Activated gamma-delta T cell treated with Interleukin-2 at 50 U/mL for 16 hours (primary cell): Measurements from ENCODE around the gene POLR1A.
A peak's percentile ranks its signal among the peaks of the same experiment; 100 is the strongest.

Experiments
- DNase-seq: peaks from one replicate; pipeline ENCODE4 v3.0.0-alpha.2; 2020

POLR1A gene

GRCh38 chr2:86094229-86094628 lies 11.5 kb downstream of the POLR1A start:
- DNase-seq: no peak

DNA sequence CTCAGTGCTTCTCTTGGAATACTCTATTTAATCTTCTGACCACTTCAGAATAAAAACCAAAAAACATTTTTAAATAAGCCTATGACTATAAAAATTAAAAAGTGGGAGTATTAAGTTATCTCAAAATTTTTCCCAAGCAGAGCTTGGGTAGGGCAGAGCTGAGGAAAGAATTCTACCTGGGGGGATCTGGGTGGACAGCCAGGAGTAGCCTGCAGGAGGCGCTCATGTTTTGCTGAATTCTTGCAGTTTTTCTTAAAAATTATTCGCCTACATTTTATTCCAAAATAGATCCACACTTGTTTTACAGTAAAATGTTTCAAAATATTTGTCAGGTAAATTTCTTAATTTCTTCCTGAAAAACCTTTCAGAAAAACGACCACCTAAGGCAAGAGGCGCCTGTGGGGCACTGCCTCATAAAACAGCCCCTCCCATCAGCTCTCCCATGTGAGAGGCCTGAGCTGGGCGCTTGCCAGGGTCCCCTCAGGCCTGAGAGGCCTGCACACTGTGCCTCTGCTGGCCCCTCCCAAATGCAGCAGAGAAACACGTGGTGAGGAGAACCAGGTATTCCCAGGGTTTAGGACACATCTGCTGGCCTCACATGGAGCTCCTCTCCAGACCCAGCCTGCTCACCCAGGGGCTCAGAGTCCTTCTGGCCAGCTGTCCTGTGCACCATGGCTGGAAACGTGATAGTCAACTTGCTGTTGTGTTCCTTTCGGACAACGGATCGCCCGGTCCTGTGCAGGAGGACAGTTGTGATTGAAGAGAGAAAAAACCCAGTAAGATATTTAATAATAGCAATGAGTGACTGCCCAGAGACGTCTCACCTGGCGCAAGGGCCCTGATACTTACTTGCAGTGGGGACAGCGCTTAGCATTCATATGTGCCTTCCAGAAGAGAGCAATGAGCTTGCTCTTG lies 17.5 kb downstream of the POLR1A start:
- no peak for DNase-seq

- no peak for DNase-seq
Measured at GRCh38 chr2:86082756-86083155, 22.9 kb downstream of the POLR1A start.

GRCh38 chr2:86081724-86082123 lies 24.0 kb downstream of the POLR1A start:
- DNase-seq: no peak

- DNase-seq: peak; percentile 83
Measured at GRCh38 chr2:86079981-86080911, 25.4 kb downstream of the POLR1A start.

DNA sequence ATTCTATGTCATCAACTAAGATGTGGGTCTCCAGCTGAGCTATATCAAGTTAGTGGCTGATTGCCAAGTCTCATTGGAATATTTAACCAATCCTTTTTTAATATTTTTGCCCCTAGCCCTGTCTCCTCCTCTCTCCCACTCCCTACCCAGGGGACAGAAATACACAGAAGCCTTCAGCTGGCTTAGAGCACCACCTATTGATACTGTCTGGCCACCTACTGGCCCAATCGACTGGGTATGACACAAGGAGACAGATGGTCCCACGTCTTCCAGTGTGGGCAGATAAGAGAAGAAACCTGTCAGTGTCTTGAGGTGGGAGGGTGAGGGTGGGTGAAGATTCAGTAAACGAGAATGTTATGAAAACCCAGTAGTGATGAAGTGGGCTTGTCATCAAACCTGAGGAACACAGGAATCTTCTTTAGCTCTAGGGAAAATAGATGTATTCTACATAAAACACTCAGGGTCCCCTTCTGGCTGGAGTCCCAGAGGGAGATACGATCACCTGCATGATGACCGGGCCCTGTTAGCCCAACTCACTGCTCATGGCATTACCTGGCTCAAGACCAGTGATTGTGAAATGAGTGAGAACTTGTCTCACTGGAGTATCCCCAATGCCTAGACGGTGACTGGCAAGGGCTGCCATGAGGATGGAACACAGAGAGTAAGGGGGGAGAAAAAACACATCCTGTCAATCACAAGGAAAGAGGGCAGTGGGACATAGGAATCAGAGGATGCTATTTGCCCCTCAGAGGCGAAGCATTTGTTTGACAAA lies 26.7 kb downstream of the POLR1A start:
- peak; percentile 28 for DNase-seq

DNA sequence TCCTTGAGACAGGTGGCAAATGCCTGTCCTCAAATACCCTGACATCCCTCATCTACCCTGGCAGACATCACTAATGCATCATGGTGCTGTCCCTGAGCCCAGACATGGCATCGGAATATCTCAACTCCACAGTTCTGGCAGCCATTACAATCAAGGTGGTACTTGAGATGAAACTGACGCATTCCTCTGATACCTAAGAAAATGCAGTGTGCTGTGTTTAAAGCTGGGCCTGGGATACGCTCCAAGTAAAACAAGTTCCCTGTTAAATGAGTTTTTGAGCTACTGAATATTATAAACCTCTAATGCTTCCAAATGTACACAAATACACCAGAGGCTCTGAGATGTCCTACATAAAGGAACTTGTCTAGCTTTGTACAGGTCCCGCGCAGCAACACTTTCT lies 29.8 kb downstream of the POLR1A start:
- no peak for DNase-seq

DNA sequence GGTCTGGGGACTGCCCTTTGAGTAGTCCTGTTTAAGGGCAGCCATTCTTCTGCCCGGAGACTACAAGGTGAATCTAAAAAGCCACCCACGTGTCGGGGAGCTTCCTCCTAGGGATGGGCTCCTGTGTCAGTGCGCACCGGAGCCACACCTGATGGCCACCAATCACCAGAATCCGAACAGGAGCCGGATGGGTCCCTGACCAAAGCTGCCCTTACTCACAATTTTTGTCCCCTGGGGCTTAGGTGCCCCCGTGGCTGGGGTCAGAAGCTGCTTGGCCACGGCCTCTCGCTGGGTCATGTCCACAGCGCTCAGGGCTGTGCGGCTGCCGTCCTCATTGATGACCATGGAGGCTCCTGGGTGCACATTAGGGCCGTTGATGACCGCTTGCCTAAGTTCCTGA lies 30.9 kb downstream of the POLR1A start:
- DNase-seq: no peak

GRCh38 chr2:86074256-86074655 lies 31.4 kb downstream of the POLR1A start:
- DNase-seq: no peak

GRCh38 chr2:86073225-86073624 lies 32.5 kb downstream of the POLR1A start:
- no peak for DNase-seq

- no peak for DNase-seq
Measured at GRCh38 chr2:86072271-86072858, 33.3 kb downstream of the POLR1A start.

DNA sequence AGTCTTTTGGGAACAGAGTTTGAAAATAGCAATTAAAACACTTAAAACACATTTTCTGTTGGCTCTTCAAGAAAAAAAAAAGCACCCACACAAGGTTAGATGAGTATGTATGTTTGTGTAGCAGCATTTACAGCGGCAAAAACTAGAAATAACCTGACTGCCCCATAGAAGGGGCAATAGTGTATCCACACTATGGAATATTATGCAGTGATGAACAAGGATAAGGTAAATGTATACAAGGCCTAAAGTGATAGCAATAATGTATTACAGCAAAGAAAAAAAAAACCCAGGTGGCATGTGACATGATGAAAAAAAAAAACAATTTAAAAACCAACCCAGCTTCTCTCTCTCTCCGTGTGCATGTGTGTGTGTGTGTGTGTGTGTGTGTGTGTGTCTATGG lies 34.8 kb downstream of the POLR1A start:
- no peak for DNase-seq

DNA sequence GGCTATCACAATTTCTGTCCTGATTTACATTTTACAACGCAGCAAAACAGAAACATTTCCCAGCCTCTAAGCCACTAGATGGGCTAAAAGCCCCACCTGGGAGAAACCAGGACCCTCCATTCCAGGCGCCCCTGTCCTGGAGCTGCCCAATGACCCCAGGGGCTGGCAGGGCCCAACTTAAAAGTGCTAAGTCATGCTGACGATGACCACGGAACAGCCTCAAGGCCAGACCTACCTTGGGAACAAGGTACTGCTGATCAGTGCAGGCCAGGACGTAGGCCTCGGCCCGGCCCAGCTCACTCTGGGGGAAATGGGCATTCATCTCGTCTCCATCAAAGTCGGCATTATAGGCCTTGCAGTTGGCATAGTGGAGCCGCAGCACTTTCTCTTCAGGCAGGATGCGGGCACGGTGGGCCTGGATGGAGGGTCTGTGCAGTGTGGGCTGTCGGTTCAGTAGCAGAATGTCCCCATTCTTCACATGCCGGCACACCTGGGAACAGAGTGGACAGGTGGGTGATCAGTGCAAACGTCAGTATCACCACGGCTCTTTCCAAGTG lies 35.8 kb downstream of the POLR1A start:
- DNase-seq: no peak

- DNase-seq: no peak
Measured at GRCh38 chr2:86069091-86069685, 36.5 kb downstream of the POLR1A start.

- DNase-seq: no peak
Measured at GRCh38 chr2:86068648-86069047, 37.0 kb downstream of the POLR1A start.

GRCh38 chr2:86068136-86068588 lies 37.5 kb downstream of the POLR1A start:
- peak; percentile 52 for DNase-seq

- no peak for DNase-seq
Measured at GRCh38 chr2:86066915-86067314, 38.8 kb downstream of the POLR1A start.

DNA sequence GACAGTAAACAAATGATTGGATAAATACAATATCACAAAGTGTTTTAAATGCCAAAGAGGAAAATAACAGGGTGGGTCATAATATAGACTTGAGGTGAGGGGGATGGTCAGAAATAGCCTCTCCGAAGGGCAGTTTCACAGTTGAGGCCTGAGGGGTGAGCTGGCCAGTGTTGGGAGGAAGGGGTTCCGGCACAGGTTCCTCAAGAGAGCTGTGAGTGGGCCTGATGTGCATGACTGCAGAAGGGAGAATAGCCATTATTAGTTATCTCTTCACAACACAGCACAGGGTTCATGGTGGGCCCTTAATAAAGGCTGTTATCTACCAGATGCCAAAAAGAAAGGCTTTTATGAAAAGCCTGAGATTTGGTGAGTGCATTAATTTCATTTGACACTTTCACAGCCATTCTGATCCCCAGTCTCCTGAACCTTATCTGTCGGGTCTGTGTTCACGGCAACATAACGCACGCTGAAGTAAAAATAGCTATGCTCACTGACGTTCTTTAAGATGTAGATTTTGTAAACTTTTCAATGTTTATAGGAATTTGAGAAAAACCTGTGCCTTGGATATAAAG lies 39.6 kb downstream of the POLR1A start:
- no peak for DNase-seq

DNA sequence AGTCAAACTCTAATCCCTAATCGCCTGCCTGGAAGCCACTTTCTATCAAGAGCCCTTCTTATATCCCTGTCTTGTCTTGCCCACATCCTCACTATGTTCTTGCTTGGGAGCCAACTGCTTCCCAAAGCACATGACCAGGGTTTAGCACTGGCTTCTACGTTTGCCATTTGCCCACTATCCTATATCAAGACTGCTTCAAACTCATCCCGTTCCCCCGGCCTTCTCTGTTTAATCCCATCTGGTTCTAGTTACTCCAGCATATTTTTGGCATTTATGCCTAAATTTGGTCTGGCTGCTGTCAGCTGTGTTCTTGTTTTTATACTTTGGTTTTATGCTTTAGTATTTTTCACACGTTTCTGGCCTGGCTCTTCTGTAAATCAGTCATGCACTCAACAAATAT lies 40.2 kb downstream of the POLR1A start:
- no peak for DNase-seq

DNA sequence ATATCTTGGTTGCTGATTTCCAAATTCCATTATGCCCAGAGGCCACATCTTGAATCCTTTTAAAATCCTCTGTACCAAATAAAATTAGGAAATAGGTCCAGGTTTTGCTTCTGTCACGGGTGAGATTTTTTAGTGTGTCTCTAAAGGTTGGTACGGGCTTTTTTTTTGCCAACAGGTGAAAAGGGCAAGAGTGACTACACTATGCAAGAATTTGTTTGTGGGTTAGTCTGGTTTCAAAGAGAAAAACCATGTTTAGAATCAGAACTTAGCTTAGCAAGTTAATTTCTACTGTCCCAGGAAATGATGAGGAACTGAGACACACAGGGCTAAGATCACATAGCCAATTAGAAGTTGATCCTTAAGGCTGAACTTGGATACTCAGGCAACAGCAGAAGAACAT lies 41.7 kb downstream of the POLR1A start:
- DNase-seq: no peak

- no peak for DNase-seq
Measured at GRCh38 chr2:86062043-86062442, 43.6 kb downstream of the POLR1A start.
